Activated T-helper 9 cell treated with anti-CD3 and anti-CD28 coated beads, Interleukin-2, amount 50 U/mL, for 16 hours (primary cell): ENCODE data around the gene P2RY14.
A peak's percentile ranks its signal among the peaks of the same experiment; 100 is the strongest.

Experiments used
- DNase-seq: peaks from one replicate; pipeline ENCODE4 v3.0.0-alpha.2; 2020; ENCODE audit warnings: low read depth

P2RY14 gene

GRCh38 chr3:151178208-151178845 is 100.0 kb downstream of the P2RY14 start:
- no peak for DNase-seq

- DNase-seq = no peak
Observed at GRCh38 chr3:151175952-151176351, 102.4 kb downstream of the P2RY14 start.

- DNase-seq = no peak
Observed at GRCh38 chr3:151174351-151174750, 104.0 kb downstream of the P2RY14 start.

GRCh38 chr3:151171145-151171757 is 107.1 kb downstream of the P2RY14 start:
- no peak for DNase-seq

- peak; percentile 20 for DNase-seq
Observed at GRCh38 chr3:151169948-151170679, 108.2 kb downstream of the P2RY14 start.

GRCh38 chr3:151169262-151169947 is 108.9 kb downstream of the P2RY14 start:
- DNase-seq = no peak

- peak; percentile 72 for DNase-seq
Observed at GRCh38 chr3:151168269-151169094, 109.9 kb downstream of the P2RY14 start.

- no peak for DNase-seq
Observed at GRCh38 chr3:151166161-151166560, 112.2 kb downstream of the P2RY14 start.

GRCh38 chr3:151165226-151165625 is 113.1 kb downstream of the P2RY14 start:
- DNase-seq = no peak
